GM19328 (cell line): Measurements from ENCODE around the gene NABP2.

Experiments used
- ATAC-seq: cut with Tn5 transposase; IDR thresholded peaks from one replicate; pipeline ENCODE4 v1.9.1; 2021; ENCODE audit warnings: mild to moderate bottlenecking, moderate library complexity; ENCODE audit not compliant: unreplicated experiment

The NABP2 gene

GRCh38 chr12:56212361-56212760 is 11.8 kb upstream of the NABP2 start:
- ATAC-seq: no peak

- ATAC-seq: no peak
Measured at GRCh38 chr12:56213878-56214277, 10.3 kb upstream of the NABP2 start.

- ATAC-seq: no peak
Measured at GRCh38 chr12:56216461-56216860, 7.7 kb upstream of the NABP2 start.

GRCh38 chr12:56219840-56220239 is 4.3 kb upstream of the NABP2 start:
- ATAC-seq: no peak

GRCh38 chr12:56220611-56221231 is 3.4 kb upstream of the NABP2 start:
- ATAC-seq: no peak

- ATAC-seq: peak; percentile 22
Measured at GRCh38 chr12:56221232-56221756, 2.8 kb upstream of the NABP2 start.

GRCh38 chr12:56221757-56222530 is 2.2 kb upstream of the NABP2 start, which contains the start of gene RNF41:
RNF41 (minus strand) TSS chr12:56221922; CDS start chr12:56214047, 7,875 bp downstream.
- peak; percentile 72 for ATAC-seq

GRCh38 chr12:56222531-56222895 is 1.6 kb upstream of the NABP2 start:
- ATAC-seq: no peak

GRCh38 chr12:56223571-56224101 is 506 bp upstream of the NABP2 start:
- no peak for ATAC-seq

- ATAC-seq: no peak
Measured at GRCh38 chr12:56224954-56225353, 812 bp downstream of the NABP2 start.

GRCh38 chr12:56229082-56229481 is 4.9 kb downstream of the NABP2 start:
- ATAC-seq: no peak

- no peak for ATAC-seq
Measured at GRCh38 chr12:56229916-56230431, 5.8 kb downstream of the NABP2 start, which contains the start of gene SLC39A5. SLC39A5 (plus strand) TSS chr12:56230051; CDS start chr12:56231275, 1,224 bp downstream.

GRCh38 chr12:56230432-56231183 is 6.5 kb downstream of the NABP2 start:
- no peak for ATAC-seq

GRCh38 chr12:56231184-56231582 is 7.0 kb downstream of the NABP2 start:
- ATAC-seq: no peak

GRCh38 chr12:56234746-56235436 is 10.7 kb downstream of the NABP2 start:
- no peak for ATAC-seq

- no peak for ATAC-seq
Measured at GRCh38 chr12:56236091-56236490, 11.9 kb downstream of the NABP2 start.

- ATAC-seq: no peak
Measured at GRCh38 chr12:56236985-56237384, 12.8 kb downstream of the NABP2 start.

- ATAC-seq: no peak
Measured at GRCh38 chr12:56237552-56237951, 13.4 kb downstream of the NABP2 start.

GRCh38 chr12:56241424-56242303 is 17.5 kb downstream of the NABP2 start:
- no peak for ATAC-seq
